Astrocyte (in vitro differentiated cells and primary cell): Measurements from ENCODE around the gene OSCP1. TPM values are rescaled to one million over a fixed set of nuclear protein-coding genes. Genes with fewer than 3 reads are reported as not detected.

Source experiments
- DNase-seq: peaks from one replicate; pipeline ENCODE4 v3.0.0-alpha.2; 2010; ENCODE audit warnings: low read depth
- FAIRE-seq: peaks from 2 replicates; lab custom pipeline; 2011; peaks lifted over from hg19 to GRCh38; lab: Jason Lieb, UNC
- H2AFZ ChIP-seq: 2 replicates; pipeline ENCODE4 v1.6.0; 2012; ENCODE audit warnings: low read depth, low read length, inconsistent platforms
- H3K27ac ChIP-seq: 2 replicates; pipeline ENCODE4 v1.5.1; 2011; ENCODE audit warnings: low read depth, low read length, inconsistent platforms
- H3K27me3 ChIP-seq: 2 replicates; pipeline ENCODE4 v1.6.0; 2011; ENCODE audit warnings: low read length, inconsistent platforms; ENCODE audit not compliant: insufficient read depth
- H3K36me3 ChIP-seq: 2 replicates; pipeline ENCODE4 v1.5.1; 2011; ENCODE audit warnings: low read length, inconsistent platforms; ENCODE audit not compliant: insufficient read depth
- H3K4me1 ChIP-seq: 2 replicates; pipeline ENCODE4 v1.5.1; 2011; ENCODE audit warnings: low read length, inconsistent platforms; ENCODE audit not compliant: insufficient read depth
- H3K4me2 ChIP-seq: 2 replicates; pipeline ENCODE4 v1.6.0; 2012; ENCODE audit warnings: low read length, inconsistent platforms
- H3K4me3 ChIP-seq: 2 replicates; pipeline ENCODE4 v1.5.1; 2011; ENCODE audit warnings: low read depth, mild to moderate bottlenecking, low read length, inconsistent platforms; ENCODE audit not compliant: insufficient read depth
- H3K79me2 ChIP-seq: 2 replicates; pipeline ENCODE4 v1.6.0; 2012; ENCODE audit warnings: mild to moderate bottlenecking, low read length, inconsistent platforms; ENCODE audit not compliant: insufficient read depth
- H3K9ac ChIP-seq: 2 replicates; pipeline ENCODE4 v1.6.0; 2012; ENCODE audit warnings: mild to moderate bottlenecking, low read length, inconsistent platforms
- H3K9me3 ChIP-seq: 2 replicates; pipeline ENCODE4 v1.5.1; 2012; ENCODE audit warnings: low read depth, mild to moderate bottlenecking, low read length, inconsistent platforms; ENCODE audit not compliant: insufficient read depth
- H4K20me1 ChIP-seq: 2 replicates; pipeline ENCODE4 v1.6.0; 2012; ENCODE audit warnings: low read length, inconsistent platforms; ENCODE audit not compliant: insufficient read depth
- H3K27ac Mint-ChIP-seq: one replicate; pipeline ENCODE4 v1.8.0; 2021; ENCODE audit warnings: mild to moderate bottlenecking, mixed read lengths; ENCODE audit not compliant: unreplicated experiment
- H3K27me3 Mint-ChIP-seq: one replicate; pipeline ENCODE4 v1.8.0; 2021; ENCODE audit warnings: low read depth, mixed read lengths; ENCODE audit not compliant: unreplicated experiment
- H3K36me3 Mint-ChIP-seq: one replicate; pipeline ENCODE4 v1.8.0; 2021; ENCODE audit warnings: low read depth, mixed read lengths; ENCODE audit not compliant: unreplicated experiment
- H3K4me1 Mint-ChIP-seq: one replicate; pipeline ENCODE4 v1.8.0; 2021; ENCODE audit warnings: low read depth, mixed read lengths; ENCODE audit not compliant: unreplicated experiment
- H3K4me3 Mint-ChIP-seq: one replicate; pipeline ENCODE4 v1.8.0; 2021; ENCODE audit warnings: mild to moderate bottlenecking, moderate library complexity, mixed read lengths; ENCODE audit not compliant: unreplicated experiment
- H3K9me3 Mint-ChIP-seq: one replicate; pipeline ENCODE4 v1.8.0; 2021; ENCODE audit warnings: mild to moderate bottlenecking, mixed read lengths; ENCODE audit not compliant: unreplicated experiment
- EZH2 ChIP-seq: IDR thresholded peaks from 2 replicates; pipeline ENCODE4 v1.6.1; 2012; ENCODE audit warnings: mild to moderate bottlenecking, low read length, inconsistent platforms; ENCODE audit not compliant: insufficient read depth
- total RNA-seq: library from RNA; stranded (reverse); gene quantifications from 2 replicates; pipeline ENCODE4 v1.2.1, GENCODE V29; 2021
- TF ChIP-seq, protein P1 (sequence below): IDR thresholded peaks from 2 replicates; pipeline ENCODE4 v1.5.1; 2011; ENCODE audit warnings: low read depth, mild to moderate bottlenecking, inconsistent platforms, low read length, moderate library complexity; ENCODE audit not compliant: insufficient read depth

OSCP1 gene
- total RNA-seq, 1 donor from 2014 or later, result 6.3 TPM

DNA sequence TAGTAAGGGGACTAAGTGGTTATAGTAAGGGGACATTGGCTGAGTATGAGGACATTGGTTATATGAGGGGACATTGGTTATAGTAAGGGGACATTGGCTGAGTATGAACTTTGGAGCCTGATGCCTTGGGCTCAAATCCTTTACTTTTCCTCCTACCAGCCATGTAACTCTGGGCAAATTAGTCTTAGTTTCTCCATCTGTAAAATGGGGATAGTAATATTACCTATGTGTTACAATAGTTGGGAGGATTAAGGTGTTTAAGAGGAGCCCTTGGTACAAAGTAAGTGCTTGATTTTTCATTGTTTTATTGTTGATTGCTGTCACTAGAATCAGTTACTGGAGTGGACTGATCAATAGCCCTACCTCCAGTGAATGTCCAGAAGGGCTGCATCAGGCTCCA, 2.8 kb downstream of the OSCP1 start:
- H3K27ac Mint-ChIP-seq, result no peak overlapping the region
- H3K4me1 Mint-ChIP-seq, result peaks cover 7% of the 10 kb centered on the region
- no peaks in the 10 kb centered on the region for H3K27me3 Mint-ChIP-seq
- TF ChIP-seq, protein P1, sequence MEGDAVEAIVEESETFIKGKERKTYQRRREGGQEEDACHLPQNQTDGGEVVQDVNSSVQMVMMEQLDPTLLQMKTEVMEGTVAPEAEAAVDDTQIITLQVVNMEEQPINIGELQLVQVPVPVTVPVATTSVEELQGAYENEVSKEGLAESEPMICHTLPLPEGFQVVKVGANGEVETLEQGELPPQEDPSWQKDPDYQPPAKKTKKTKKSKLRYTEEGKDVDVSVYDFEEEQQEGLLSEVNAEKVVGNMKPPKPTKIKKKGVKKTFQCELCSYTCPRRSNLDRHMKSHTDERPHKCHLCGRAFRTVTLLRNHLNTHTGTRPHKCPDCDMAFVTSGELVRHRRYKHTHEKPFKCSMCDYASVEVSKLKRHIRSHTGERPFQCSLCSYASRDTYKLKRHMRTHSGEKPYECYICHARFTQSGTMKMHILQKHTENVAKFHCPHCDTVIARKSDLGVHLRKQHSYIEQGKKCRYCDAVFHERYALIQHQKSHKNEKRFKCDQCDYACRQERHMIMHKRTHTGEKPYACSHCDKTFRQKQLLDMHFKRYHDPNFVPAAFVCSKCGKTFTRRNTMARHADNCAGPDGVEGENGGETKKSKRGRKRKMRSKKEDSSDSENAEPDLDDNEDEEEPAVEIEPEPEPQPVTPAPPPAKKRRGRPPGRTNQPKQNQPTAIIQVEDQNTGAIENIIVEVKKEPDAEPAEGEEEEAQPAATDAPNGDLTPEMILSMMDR, result no peak
- TF ChIP-seq EZH2, result no peak
- Histone ChIP-seq H3K4me3 (no peak overlapping the region), H4K20me1 (no peaks in the 10 kb centered on the region), H3K4me1 (peaks cover 9% of the 10 kb centered on the region), H3K4me2 (no peak overlapping the region), H3K36me3 (no peaks in the 10 kb centered on the region), H3K27me3 (no peaks in the 10 kb centered on the region), H2AFZ (no peak overlapping the region), H3K79me2 (no peaks in the 10 kb centered on the region), H3K9me3 (no peaks in the 10 kb centered on the region), H3K27ac (no peak overlapping the region), H3K9ac (no peak overlapping the region)
- no peak overlapping the region for H3K4me3 Mint-ChIP-seq
- no peak for FAIRE-seq
- DNase-seq, result no peak
- no peaks in the 10 kb centered on the region for H3K9me3 Mint-ChIP-seq
- peaks cover 2% of the 10 kb centered on the region for H3K36me3 Mint-ChIP-seq

DNA sequence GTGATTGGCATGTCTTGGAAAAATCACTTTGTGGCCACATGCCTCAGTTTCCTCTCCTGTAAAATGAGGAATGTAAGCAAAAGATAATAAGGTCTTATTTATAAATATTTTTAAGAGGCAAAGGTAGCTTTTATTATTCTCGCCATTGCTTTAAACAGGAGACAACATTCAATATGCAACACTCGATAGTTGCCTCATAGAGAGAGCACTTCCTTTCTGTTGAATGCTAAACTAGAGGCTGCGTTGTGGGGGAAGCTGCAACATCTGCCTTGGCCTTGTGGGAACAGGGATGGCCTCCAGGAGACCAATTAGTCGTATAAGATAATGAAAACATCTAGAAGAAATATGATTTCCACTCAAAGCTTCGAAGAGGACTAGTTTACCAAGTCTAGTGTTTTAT, 3.5 kb downstream of the OSCP1 start:
- H3K27ac ChIP-seq, result no peak overlapping the region
- DNase-seq (no peak), FAIRE-seq (no peak)
- no peak overlapping the region for H3K4me2 ChIP-seq
- H3K9me3 ChIP-seq, result no peaks in the 10 kb centered on the region
- H3K4me1 ChIP-seq, result peaks cover 9% of the 10 kb centered on the region
- no peaks in the 10 kb centered on the region for H3K36me3 ChIP-seq
- no peaks in the 10 kb centered on the region for H3K27me3 ChIP-seq
- Mint-ChIP-seq H3K27ac (no peak overlapping the region), H3K27me3 (no peaks in the 10 kb centered on the region), H3K9me3 (no peaks in the 10 kb centered on the region), H3K4me3 (no peak overlapping the region), H3K36me3 (no peaks in the 10 kb centered on the region), H3K4me1 (peaks cover 7% of the 10 kb centered on the region)
- no peak overlapping the region for H3K4me3 ChIP-seq
- H3K9ac ChIP-seq, result no peak overlapping the region
- H4K20me1 ChIP-seq, result no peaks in the 10 kb centered on the region
- TF ChIP-seq, protein P1, result no peak
- no peak for TF ChIP-seq EZH2
- no peaks in the 10 kb centered on the region for H3K79me2 ChIP-seq
- no peak overlapping the region for H2AFZ ChIP-seq

DNA sequence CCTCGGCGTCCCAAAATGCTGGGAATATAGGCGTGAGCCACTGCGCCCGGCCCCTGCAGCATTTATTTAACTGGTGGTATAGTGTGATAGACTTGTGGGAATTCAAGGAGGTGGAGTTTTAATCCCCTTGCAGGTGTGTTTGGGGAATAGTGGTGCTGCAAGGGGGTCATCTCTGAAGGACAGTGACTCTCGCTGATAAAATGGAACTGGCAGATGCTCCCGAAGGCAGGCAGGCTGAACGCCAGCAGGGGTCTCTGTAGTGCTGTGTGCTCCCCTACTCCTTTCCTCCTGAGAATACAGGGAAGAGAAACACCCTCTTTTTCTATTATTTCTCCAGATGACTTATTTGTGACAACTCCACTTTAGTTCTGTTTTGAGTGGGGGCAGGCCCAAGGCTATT, 4.0 kb downstream of the OSCP1 start:
- Histone ChIP-seq H3K9ac (no peak overlapping the region), H4K20me1 (no peaks in the 10 kb centered on the region), H2AFZ (no peak overlapping the region), H3K36me3 (no peaks in the 10 kb centered on the region), H3K27ac (no peak overlapping the region), H3K4me3 (no peak overlapping the region), H3K27me3 (no peaks in the 10 kb centered on the region), H3K4me2 (no peak overlapping the region), H3K79me2 (no peaks in the 10 kb centered on the region), H3K4me1 (peaks cover 9% of the 10 kb centered on the region), H3K9me3 (no peaks in the 10 kb centered on the region)
- Mint-ChIP-seq H3K4me1 (peaks cover 7% of the 10 kb centered on the region), H3K27ac (no peak overlapping the region), H3K9me3 (no peaks in the 10 kb centered on the region), H3K36me3 (no peaks in the 10 kb centered on the region), H3K27me3 (no peaks in the 10 kb centered on the region), H3K4me3 (no peak overlapping the region)
- DNase-seq, result no peak
- TF ChIP-seq, protein P1, result peak; percentile 17
- no peak for TF ChIP-seq EZH2
- no peak for FAIRE-seq
